G401 (cell line): Measurements from ENCODE around the gene CASK. TPM values are rescaled to one million over a fixed set of nuclear protein-coding genes. Genes with fewer than 3 reads are reported as not detected.
"Not testable (repeated sequence)": the region's sequence is repeated elsewhere in the genome, so short reads cannot be mapped to it uniquely, and the experiment has no call there.

Experiments
- DNase-seq: peaks from one replicate; pipeline ENCODE4 v3.0.0-alpha.2; 2015; ENCODE audit warnings: low spot score
- in situ Hi-C: cut with HindIII; loops from 2 replicates; pipeline ENCODE4 v1.10.0; 2016; ENCODE audit warnings: low sequenced_read_pairs, mixed read lengths
- total RNA-seq: library from RNA; depleted of rRNA; stranded (reverse); fragments of >200 nt; shearing (Covaris generic); gene quantifications from 2 replicates; pipeline ENCODE4 v1.2.3, GENCODE V29; 2014

The CASK gene
- total RNA-seq, 1 experiment from 2014 or later: 43.2 TPM

DNA sequence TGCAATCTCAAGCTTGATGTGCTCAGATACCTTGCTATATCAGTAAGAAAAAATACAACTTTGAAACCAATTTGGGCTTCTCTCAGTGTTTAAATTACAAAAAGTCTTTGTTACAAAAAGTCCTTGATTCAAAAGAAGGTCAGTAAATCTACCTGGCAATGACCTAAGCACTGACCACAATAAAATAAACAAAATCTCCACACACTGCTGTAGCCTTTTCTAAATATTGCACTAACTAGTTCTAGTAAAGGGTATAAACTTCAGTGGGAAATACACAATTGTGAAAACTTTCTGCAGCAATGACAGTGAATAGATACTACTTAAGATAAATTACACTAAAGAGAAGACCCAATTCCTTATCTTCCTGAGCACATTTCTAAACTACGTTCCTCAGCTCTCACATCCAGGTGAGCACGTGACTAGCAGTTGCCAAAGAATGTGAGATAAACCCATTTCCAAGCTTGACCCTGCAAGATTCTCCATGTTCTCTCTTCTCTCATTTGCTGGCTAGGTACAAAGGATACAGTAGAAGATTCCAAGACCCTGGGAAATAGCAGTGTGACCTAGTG, 316.0 kb downstream of the CASK start:
- in situ Hi-C loops: no loop called here
- DNase-seq: no peak

DNA sequence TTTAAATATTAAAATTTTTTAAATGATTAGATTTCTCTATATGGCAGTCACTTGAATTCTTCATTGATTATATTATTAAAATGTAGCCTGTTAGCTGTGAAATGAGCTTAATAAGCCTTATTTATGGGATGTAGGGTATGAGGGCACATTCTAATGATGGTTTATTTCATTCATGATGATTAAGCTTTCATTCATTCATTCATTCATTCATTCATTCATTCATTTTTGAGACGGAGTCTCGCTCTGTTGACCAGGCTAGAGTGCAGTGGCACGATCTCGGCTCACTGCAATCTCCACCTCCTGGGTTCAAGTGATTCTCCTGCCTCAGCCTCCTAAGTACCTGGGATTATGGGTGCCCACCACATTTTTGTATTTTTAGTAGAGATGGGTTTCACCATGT, 317.3 kb downstream of the CASK start:
- in situ Hi-C loops, DNase-seq: not testable (repeated sequence)

DNA sequence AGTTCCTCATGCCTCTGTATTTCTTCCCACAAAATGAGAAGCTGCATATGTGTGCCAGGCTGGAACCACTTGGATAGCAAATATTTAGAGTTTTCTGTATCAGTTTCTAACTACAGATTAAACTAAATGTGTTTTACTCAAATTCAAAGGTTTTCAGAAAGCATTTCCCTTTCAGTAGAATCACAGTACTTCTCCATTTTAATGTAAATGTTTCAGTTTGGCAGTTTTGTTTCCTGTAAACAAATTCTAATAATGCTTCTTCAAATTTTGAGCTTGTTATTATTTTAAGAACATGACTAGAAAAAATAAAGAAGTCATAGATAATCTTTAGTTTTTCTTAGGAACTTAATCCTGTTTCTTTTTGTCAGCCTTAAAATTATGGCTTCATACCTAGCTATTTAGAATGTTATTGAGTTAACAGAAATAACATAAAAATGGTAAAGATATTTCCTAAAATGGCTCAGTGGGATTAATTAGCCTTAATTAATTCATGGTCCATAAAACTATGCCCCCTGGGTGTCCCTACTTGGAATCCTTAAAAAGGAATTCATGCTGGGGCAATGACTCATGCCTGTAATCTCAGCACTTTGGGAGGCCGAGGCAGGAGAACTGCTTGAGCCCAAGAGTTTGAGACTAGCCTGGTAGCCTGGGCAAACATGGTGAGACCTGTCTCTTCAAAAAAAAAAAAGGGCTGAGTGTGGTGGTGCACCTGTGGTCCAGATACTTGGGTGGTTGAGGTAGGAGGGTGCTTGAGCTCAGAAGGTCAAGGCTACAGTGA, 318.4 kb downstream of the CASK start:
- in situ Hi-C loops: no loop called here
- no peak for DNase-seq

DNA sequence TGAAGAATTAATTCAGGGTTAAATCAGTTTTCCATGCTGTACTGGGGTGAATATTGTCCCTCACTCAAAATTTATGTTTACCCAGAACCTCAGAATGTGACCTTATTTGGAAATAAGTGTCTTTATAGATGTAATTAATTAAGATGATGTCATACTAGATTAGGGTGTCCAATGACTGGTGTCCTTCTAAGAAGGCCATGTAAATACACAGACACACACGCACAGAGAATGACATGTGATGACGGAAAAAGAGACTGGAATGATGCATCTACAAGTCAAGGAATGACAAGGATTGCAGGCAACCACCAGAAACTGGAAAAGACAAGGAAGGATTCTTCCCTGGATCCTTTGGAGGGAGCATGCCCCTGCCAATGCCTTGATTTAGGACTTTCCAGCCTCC, 319.2 kb downstream of the CASK start:
- DNase-seq: no peak
- in situ Hi-C loops: no loop called here

DNA sequence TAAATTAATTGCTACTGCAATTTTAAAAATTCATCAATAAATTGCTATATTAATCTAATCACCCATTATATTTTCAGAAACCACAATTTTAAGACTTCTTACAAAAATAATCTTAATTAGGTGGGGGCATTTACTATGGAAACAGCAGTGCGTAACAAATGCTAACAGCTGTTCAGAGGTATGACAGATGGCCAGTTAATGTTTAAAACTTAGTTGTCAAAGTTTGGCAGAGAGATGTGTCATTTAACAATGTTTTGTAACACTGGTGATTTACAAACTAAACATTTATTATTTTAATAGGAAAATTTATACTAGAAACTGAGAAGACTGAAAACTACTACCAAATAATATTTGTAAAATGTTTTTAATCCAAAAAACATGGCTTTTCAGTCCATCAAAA, 319.8 kb downstream of the CASK start:
- DNase-seq: no peak
- in situ Hi-C loops: no loop called here

DNA sequence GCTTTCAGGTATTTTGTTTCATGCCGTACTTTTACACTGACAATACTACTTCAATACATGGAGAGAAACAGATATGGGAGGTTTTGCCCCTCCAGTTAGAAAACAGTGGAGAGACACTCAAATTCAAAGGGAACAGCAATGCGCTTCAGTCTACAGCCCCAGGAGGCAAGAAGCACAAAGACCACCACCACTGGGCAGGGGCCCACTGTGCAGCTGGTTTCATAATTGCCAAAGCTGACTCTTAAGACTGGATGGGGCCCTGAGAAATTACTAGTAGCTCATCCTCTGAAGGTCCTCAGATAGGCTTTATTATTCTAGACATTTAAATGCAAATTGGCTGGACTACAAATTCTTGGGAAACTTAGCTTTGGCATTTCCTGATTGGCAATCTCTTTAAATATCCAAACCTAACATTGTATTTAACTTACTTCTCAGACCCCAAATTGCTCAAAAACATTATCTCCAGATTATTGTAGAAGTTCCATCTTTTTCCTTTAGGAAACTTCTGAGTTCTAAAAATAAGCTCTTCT, 320.5 kb downstream of the CASK start:
- in situ Hi-C loops: no loop called here
- no peak for DNase-seq

DNA sequence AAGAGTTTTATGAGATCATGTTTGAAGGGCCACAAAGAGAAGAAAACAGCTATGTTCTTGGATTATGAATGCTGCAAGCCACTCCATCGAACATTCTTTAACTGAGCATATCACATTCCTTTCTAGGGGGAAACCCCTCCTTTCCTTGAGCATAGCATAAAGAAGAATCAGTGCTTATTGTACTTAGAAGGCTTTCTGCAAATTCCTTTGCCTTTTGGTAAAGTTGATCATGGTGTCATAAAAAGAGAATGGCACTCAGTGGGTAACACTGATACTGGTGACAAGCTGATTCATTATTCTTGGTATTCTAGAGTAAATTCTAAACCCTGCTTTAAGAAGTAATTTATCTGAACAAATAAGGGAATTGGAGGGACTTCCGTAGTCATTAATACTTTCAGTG, 323.1 kb downstream of the CASK start:
- in situ Hi-C loops: no loop called here
- DNase-seq: no peak

DNA sequence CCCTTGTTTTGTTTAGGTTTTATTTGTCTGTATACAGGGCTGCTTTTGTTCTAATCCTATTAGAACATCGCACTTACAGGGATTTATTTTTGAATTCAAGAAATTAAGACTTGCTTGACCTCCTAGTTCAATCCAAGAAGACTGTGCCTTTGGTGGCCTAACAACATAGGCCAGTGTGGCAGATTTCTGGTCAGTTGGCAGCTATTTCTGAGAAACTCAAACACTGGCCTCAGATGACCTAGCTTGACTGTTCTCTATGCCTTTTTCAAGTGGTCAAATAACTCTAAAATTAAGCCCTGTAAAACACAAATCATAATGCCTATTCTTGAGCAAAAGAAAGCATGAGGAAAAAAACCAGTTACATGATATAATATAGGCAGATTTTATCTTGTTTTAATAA, 323.8 kb downstream of the CASK start:
- in situ Hi-C loops: no loop called here
- DNase-seq: peak; percentile 36

DNA sequence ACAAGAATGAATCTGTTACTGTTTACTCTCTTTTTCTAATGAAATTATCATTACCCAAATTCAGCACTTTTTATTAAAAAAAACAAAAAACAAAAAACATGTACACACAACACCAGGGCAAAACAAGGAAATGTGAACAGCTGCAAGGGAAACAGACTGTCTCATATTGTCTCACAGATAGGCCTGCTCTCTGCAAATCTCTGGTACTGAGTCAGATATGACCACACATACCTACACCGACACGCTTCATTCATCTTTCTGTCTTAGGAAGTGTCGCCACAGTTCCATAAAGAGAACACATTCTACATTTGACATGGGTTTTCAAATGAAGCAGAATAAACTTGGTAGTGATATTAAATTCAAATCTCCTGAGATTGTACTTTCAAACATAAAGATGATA, 326.8 kb downstream of the CASK start:
- no peak for DNase-seq
- in situ Hi-C loops: no loop called here

DNA sequence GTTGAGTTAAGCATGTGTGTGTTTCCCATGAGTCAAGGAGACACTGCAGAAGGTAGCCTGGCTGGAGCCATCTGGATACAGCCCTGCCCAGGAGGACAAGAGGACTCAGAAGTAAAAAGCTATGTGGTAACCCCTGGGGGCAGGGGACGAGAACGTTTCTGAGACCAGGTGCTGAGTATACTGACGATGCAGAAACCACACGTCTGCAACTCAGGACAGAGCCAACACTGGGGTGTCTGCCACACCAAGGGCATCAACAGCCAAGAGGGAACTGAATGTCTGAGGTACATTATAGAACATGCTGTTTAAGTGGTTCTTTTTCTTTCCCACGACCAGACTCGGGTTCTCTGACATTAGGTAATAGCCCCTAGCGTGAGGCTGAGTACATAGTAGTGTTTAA, 328.7 kb downstream of the CASK start:
- in situ Hi-C loops: no loop called here
- DNase-seq: no peak

DNA sequence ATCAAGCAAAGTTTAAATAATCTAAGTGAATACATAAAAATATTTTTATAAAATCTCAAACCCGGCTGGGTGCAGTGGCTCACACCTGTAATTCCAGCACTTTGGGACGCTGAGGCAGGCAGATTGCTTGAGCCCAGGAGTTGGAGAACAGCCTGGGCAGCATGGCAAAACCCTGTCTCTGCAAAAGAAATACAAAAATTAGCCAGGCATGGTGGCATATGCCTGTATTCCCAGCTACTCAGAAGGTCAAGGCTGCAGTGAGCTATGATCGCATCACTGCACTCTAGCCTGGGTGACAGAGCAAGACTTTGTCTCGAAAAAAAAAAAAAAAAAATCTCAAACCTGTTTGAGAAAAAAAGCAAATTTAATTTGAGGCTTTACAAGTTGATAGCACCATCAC, 331.4 kb downstream of the CASK start:
- in situ Hi-C loops: no loop called here
- DNase-seq: no peak

DNA sequence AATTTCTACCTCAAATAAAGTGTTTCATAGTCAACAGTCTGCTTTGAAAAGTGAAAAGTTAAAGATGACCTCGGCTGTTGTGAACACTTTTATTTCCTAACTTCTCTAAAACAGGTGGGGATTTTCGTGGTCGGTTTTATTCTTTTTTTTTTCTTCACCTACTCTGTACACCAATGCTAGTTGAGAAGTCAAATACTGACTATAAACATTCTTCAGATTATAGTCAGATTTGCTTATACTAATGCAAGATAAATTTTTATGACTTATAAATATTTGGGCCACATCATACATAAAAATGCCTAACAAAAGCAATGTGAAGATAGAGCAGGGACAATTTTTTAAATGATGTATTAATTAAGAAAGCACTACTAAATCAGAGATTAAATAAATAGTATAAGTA, 332.7 kb downstream of the CASK start:
- in situ Hi-C loops: no loop called here
- DNase-seq: no peak

DNA sequence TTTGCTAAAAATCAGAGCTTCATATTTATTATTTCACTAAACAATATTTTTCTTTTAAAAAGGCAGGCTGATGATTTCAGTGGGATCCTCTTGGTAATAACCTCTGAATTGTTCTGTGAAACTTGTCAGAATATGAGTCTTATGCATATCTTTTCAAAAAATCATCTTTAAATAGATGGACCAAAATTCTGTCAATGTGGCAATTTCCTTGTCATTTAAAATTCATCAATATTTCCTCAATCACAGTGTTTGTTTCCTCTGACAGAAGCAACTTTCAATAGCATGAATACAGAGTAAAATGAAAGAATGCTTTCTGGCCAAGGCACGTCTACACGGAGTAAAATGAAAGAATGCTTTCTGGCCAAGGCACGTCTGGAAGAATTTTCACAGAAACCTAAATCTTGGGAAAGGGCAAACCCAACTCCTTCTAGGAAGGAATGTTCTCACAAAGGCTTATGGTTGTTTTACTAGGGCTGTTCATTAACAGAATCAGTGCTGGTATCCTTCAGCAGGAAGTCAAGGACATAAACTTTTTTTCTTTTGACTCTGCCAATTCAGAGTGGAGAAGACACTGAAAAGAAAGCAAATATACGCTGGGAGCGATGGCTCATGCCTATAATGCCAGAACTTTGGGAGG, 333.6 kb downstream of the CASK start:
- in situ Hi-C loops: no loop called here
- no peak for DNase-seq

DNA sequence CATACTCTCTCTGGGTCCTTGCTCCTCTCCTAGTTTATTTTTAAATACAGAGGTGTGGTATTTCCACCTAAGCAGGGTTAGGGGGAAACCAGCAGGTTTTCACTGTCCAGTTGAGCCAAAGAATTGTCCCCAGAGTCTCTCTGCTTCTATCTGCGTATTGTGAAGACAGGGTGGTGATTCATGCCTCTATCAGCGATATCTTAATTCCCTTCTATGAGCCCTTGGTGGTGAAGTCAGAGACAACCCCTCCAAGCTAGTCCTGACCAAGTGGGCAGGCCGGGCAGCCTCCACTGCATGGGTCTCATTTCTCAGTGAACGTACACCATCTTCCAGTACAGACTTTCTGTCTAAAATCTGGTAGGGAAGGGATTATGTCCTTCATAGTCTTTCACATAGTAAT, 335.1 kb downstream of the CASK start:
- no peak for DNase-seq
- in situ Hi-C loops: no loop called here

DNA sequence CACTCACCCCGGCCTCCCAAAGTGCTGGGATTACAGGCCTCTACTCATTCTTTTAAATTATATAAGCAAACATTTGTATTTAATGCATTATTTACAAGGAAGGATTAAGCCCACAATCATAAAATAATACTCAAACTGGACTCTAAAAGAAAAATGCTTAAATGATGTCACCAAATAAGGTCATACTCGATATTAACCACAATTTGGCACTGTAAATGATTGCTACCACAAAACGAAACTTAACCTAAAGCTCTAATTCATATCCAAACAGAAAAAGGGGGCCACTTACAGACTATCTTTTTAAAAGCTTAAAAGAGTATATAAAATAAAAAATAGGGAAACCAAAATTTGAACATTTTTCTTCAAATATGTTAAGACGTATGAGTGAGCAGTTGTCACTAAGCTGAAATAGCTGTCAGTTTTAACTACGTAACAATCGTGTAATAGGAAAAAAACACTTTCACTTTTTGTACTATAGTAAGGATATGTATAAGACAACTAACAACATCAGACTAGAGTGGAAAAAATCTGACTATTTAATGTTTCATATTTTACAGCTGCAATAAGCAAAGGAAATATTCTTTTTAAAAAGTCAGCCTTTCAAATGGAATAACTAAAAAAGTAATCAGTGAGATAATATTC, 342.8 kb downstream of the CASK start:
- DNase-seq: no peak
- in situ Hi-C loops: no loop called here

DNA sequence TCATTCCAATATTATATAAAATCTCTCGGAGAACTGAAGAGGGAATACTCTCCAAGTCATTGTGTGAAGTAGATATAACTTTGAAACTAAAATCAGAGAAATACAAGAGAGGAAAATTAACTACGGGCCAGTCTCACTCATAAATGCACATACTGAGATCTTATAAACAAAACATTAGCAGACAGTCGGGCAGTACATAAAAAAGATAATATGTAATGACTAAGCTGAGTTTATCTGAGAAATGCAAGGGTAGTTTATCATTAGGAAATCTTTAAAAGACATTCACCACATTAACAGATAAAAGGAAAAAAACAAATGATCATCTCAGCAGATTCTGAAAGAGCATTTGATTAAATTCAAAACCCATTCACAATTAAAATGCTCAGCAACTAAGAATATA, 359.5 kb downstream of the CASK start:
- no peak for DNase-seq
- in situ Hi-C loops: no loop called here

DNA sequence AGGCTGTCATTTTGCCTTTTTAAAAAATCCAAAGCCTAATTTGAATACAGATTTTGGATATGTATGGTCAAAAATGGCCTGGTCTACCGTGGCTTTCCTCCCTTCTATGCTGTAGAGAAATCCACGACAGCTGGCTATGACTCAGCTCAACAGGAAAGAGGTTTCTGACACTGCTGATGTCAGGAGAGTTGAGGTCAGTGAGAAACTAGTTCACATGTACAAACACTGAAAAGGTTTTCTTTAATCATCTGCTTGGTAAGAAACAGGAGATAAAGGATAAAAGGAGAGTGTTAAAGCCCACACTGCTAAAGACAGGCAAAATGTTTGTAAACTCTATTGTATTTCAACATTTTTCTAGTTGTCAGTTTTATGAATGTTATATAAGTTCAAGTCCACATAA, 362.3 kb downstream of the CASK start:
- in situ Hi-C loops: no loop called here
- no peak for DNase-seq

DNA sequence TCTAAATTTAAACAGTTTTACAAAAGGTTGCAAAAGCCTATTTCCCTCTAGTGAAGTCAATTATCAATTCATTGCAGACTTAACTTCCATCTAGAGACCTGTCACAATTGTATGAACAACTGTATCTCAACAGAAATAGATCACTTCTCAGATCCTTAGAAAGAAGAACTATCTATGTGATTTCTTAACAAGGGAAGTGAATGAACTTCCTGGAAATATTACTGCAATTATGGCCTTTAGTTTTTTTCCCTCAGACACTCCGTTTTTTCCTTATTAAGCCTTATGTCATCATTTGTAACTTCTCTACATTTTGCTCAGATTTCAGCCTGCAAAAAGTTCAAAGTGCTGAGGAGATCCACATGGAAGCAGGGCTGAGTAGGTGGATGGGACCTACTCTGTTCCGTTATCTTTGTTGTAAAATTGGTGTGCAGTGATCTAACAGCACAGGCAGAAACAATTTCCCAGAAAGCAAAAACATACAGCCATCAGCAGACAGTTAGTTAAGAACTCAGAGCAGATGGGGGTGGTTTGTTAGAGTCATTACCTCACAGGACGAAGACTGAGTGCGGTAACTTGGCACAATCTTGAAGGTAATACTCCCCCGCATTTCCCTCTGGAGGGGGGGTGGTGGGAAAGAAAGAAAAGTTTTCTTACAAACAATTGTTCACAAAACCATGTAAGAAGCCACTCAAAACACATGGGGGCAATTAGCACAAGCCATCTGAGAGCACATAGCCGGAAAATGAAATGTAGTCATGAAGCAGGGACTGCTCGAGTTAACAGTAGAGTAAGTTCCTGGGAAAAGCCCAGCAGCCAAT, 363.9 kb downstream of the CASK start:
- in situ Hi-C loops: no loop called here
- DNase-seq: no peak

DNA sequence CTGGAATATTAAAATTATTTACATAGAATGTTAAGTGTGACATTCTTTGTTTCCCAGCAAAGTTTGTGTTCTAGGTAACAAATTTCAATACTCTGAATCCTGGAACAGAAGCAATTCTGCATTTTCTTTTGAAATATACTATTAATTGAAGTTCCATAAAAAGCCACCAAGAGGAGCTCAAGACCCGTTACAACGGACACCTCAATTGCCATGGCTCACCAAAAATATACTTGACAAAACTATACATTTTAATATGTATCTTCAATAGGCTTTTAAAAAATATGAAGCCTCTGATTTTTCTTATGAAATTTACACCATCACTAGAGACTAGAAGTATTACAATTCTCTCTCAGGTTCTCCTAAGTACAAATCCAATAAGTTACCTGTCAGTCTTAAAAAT, 364.8 kb downstream of the CASK start:
- DNase-seq: peak; percentile 12
- in situ Hi-C loops: no loop called here
